Hippocampal formation (tissue), 2 donors: ENCODE results near the gene ZC3H18.

Experiments
- DNase-seq, 2 donors: peaks; one replicate each; lab custom pipeline; 2025; lab: John Stamatoyannopoulos, UW

The ZC3H18 gene

DNA sequence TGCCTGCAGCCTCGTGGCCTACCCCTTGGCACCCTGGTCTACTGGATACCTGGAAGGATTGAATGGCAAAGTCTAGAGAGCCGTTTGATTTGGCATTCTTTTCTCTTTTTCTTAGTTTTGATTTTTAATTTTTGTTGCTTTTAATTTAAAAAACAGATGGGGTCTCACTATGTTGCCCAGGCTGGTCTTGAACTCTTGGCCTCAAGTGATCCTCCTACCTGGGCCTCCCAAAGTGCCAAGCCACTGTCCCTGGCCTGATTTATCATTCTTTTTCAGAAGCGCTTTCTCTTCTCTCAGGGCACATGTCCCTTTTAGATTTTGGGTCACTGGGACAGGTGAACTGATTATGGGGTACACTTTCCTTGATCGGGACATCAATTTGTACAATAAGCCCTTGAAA is 10.8 kb downstream of the ZC3H18 start:
- no peak for DNase-seq

DNA sequence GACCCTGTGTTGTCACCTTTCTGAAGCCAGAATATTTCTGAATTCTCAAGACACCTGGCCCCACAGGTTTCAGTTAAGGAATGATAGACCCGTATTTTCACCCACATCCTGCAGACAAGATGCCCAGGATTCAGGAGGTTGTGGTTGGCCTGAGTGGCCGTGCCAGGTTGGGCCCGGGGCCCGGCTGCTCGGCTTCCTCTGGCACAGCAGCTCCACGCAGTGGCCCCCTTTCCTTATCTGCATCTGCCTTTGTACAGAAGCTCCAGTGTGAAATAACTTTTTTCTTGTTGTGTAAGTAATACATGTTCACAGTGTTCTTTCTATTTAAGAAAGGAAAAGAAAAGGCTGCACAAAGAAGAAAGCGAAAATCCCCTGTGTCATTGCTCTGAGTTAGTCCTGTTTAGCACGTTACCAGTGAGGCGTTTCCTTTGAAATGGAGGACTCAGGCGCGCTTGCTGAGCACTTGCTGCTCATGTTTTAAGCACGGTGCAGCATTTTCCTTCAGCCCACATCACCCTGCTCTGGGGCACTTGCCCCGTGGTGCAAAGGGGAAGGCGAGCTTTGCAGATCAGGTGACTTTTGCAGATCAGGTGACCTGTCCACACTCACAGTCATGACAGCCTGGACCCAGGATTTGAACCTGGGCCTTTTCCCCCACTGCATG is 12.8 kb downstream of the ZC3H18 start:
- no peak for DNase-seq

DNA sequence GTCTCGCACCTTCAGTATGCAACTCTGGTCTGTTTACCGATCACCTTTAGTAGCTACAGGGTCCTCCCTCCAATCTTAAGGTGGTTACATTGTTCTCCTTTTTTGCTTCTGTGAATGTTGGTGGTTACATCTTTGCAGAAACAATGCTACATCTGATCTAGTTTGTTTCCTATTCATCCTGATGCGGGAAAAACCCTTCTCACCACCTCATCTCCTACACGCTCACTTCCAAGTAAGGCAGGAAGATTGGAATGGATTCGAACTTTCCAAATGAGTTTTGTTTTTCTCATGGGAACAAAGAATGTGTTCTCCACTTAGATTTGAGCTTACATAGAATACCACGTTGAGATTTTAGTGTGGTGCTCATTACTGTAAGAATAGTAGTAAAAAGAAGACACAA is 14.5 kb downstream of the ZC3H18 start:
- no peak for DNase-seq

- DNase-seq: no peak
These were observed 15.1 kb downstream of the ZC3H18 start for GRCh38 chr16:88585269-88585668.

DNA sequence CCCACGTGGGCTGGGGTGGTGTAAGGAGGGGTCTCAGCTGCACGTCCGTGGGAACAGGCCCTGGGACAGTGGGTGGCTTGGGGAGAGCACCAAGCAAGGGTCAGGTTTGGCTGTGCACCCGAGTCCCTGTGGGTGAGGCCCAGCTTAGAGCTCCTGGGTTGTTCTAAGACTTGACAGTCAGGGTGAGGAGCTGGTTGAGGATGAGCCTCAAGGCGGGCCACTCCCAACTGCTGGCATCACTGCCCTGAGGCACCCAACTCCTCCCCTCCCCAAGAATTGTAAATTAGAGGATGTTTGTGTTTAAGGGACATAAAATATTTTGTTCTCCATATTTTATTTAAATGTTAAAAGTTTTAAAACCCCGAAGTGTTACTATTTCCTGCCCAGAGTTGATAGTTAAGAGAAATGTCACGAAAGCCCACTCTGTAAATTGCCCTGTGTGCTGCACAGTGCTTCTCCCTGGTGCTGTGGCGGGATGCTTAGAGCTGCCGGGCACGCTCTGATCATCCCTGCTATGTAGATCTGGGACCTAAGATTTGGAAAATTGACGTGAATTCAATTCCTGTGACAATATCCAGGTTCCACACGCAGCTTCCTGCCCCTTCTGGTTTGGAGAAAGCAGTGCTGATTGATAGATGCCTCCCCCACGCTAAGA is 15.9 kb downstream of the ZC3H18 start:
- DNase-seq: no peak

- DNase-seq: no peak
These were observed 17.9 kb downstream of the ZC3H18 start for GRCh38 chr16:88588148-88588547.

DNA sequence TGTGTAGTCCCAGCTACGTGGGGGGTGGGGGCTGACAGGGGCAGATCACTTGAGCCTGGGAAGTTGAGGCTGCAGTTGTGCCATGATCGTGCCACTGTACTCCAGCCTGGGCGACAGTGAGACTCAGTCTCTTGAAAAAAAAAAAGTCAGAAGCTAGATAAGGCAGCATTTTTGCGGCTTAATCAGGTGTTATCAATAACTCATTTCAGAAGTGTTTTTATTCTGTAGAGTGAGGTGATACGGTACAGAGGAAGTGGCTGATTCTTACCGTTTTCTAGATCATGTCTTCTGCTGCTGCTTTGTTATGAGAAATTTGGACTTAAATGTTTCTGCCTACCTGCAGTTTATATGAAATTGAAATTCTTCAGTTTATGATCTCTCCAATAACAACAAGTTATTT is 18.6 kb downstream of the ZC3H18 start:
- DNase-seq: no peak

DNA sequence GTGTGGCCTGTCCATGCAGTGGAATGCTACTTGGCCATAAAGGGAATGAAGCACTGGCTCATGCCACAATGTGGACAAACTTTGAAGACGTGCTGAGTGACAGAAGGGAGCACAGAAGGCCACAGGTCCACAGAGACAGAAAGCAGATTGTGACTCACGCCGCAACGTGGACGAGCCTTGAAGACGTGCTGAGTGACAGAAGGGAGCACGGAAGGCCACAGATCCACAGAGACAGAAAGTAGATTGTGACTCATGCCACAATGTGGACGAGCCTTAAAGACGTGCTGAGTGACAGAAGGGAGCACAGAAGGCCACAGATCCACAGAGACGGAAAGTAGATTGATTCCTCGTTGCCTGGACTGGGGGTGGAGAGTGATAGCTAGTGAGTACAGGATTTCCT is 19.2 kb downstream of the ZC3H18 start:
- DNase-seq: no peak

DNA sequence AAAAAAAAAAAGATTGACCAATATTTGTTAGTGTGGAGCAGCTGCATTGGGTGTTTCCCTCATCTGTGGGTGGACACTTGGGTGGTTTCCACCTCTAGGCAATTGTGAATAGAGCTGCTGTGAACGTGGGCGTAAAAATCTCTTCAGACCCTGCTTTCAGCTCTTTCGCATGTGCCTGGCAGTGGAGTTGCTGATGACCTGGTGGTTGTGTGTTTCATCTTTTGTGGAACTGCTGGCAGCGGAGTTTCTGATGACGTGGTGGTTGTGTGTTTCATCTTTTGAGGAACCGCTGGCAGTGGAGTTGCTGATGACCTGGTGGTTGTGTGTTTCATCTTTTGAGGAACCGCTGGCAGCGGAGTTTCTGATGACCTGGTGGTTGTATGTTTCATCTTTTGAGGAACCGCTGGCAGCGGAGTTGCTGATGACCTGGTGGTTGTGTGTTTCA is 21.4 kb downstream of the ZC3H18 start:
- no peak for DNase-seq

DNA sequence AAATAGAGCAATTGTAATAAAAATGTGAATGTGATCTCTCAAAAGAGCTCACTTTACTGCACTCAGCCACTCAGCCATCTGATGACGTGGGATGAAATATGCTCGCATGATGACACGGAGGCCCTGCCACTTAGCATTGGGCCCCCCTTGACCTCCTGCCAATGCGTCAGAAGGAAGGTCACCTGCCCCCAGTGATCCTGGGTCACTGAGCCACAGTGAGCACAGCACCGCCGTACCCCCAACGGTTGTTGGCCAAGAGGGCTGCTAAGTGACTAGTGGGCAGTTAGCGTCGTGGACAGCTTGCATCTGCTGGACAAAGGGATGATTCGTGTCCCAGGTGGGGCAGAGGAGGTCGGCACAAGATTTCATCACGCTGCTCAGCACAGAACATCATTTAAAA is 22.9 kb downstream of the ZC3H18 start:
- DNase-seq: no peak

DNA sequence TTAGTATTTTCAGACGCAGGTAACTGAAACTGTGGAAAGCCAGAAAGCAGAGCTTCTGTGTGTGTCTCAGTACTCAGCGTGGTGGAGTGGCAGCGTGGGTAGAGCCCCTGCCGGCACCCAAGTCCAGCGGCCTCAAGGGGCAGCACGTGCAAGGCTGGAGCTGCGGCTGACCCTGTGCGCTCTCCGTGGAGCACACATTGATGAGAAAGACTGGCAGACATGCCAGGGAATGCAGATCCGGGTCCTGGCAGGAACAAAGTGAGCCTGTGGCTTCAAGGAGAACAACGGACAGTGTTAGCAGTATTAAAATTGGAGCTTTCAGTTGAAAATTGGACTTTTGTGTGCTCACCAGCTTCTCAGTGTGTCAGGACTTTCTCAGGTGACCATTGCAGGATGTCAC is 23.3 kb downstream of the ZC3H18 start:
- DNase-seq: peak; percentile 49 to 54

DNA sequence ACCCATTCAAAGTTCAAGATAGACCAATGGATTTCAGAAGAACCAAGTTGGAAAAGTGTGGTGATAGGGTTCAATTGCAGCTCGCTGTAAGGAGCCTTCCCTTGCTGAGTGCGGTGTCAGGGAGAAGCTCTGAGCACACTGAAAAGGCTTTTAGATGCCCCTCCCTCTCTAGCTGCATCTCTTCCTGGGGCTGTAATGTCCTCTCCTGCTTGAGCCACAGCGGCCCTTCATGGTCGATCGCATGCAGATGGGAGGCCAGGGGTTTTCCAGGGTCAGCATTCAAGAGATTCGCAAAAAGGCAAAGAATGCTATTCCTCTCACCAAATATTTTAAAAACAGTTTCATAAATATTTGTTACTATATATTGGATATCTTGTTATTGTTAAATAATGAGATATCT is 23.7 kb downstream of the ZC3H18 start:
- no peak for DNase-seq

DNA sequence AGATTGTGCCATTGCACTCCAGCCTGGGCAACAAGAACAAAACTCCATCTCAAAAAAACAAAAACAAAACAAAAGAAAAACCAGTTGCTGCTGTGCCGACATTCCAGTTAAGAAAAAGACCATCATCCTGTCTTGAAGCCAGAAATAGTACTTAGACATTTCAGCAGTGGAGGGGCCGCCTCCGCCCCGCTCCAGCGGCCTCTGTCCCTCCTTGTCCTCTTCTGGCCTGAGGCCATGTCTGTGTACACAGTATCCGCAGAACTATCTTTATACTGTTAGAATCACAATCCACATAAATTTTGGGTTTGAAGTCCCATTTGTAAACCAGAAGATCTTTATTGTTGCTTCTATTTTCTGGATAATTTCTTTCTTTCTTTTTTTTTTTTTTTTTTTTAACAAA is 24.9 kb downstream of the ZC3H18 start:
- no peak for DNase-seq

DNA sequence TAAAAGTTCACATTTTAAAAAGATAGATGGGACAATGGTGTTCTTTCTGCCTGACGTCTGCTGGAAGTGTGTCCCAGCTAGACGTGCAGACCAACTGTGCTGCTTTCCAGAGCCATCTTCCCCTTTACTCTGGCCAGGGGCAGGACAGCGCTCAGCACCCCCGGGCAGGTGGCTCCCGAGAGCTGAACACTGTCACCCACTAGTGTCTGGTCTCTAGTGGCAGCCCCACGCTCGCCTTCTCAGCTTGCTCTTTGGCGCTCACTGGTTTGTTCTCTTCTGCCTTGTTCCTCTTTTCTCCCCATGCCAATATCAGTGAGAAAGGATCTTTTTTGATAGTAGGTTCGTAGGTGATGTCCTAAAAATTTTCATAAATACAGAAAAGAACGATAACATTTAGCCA is 25.7 kb downstream of the ZC3H18 start:
- no peak for DNase-seq

DNA sequence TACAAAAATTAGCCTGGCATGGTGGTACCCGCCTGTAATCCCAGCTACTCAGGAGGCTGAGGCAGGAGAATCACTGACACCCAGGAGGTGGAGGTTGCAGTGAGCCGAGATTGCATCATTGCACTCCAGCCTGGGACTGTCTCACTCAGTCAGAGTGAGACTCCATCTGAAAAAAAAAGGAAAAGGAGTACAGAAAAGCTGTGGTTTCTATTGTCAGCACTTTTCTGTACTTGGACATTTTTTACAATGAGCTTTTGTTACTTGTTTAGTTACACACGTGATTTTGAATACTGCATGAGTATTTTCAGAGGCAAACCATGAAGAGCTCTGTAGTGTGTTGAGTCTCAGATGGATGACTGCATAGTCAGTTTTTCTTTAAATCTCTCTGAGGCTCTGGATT is 26.3 kb downstream of the ZC3H18 start:
- DNase-seq: peak in 1 of 2 donors; percentile 77

DNA sequence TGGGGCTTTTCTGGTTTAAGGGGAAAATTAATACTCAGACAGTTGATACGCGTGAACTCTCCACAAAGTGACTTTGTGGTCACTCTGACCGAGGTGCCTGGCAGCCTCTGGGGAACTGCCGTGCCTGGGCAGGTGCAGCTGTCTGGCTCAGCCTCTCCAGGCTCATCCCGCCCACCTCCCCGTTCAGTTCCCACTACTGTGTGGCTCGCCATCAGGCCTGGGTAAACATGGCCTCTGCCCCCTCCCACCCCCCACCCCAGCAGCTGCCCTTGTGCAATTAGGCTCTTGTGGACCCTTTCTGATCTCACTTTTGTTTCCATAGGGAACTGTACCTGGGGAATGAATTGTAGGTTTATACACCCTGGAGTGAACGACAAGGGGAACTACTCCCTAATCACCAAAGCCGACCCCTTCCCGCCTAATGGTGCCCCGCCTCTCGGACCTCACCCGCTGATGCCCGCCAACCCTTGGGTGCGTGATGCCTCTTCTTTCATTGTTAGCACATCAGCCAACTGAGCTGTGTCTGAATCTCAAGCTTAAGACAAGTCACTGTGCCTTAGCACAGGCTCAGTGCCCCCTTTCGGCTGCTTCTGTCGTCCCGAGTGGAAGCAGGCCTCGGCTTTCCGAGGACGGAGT is 27.8 kb downstream of the ZC3H18 start:
- no peak for DNase-seq

DNA sequence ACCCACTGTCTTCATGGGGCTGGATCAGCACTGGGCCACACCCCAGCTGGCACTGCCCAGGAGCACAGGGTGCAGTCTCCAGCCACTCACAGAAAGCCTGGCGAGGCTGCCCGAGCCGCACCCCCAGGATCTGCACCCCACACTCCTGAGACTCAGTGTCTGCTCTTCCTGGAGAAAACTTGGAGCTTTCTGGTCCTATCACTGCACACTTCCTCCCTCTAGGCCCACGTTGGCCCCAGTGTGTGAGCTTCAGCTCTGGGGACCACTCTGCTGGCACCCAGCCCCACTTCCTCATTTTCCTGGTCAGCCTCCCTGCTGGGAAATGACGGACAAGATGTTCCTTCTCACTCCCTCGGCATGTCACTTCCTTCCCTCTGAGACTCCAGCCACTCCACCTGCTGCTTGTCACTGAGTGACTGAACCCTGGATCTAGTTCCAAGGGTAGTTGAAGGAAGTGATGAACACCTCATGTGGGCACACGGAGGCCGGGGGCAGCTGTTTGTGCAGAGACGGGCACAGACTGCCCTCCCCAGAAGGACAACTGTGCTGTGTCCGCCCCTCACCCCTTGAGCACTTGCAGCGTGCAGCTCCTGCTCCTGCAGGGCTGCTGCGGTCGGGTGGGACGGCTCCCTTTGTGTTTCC is 29.0 kb downstream of the ZC3H18 start:
- DNase-seq: peak; percentile 36 to 49

- no peak for DNase-seq
These were observed 29.8 kb downstream of the ZC3H18 start for GRCh38 chr16:88599825-88600538.

- DNase-seq: no peak
These were observed 30.3 kb downstream of the ZC3H18 start for GRCh38 chr16:88600539-88600896.

GRCh38 chr16:88601313-88602036 is 31.3 kb downstream of the ZC3H18 start:
- no peak for DNase-seq

- no peak for DNase-seq
These were observed 31.9 kb downstream of the ZC3H18 start for GRCh38 chr16:88602091-88602490.
